HL-60 (cell line): ENCODE results near the gene WNT5A.

Experiments used
- DNase-seq, 2 experiments: peaks; one replicate each; pipeline ENCODE4 v3.0.0-alpha.2; 2010 to 2020; ENCODE audit warnings: low read depth in 1 of 2, low spot score in 1 of 2
- H3K27ac ChIP-seq: fragments of 250-450 bp; sonication (Bioruptor Pico); replicated peaks from 2 replicates; pipeline ENCODE4 v1.5.1; 2020; ENCODE audit warnings: mild to moderate bottlenecking, moderate library complexity
- H3K27me3 ChIP-seq: fragments of 250-450 bp; sonication (Bioruptor Pico); 2 replicates; pipeline ENCODE4 v1.5.1; 2021; ENCODE audit warnings: mild to moderate bottlenecking, moderate library complexity; ENCODE audit not compliant: insufficient read depth, poor library complexity, severe bottlenecking
- H3K4me3 ChIP-seq: replicated peaks from 2 replicates; pipeline ENCODE4 v1.5.1; 2011; ENCODE audit warnings: mild to moderate bottlenecking, control low read depth, low read length; ENCODE audit not compliant: insufficient read depth
- CTCF ChIP-seq: IDR thresholded peaks from one replicate; pipeline ENCODE4 v1.5.1; 2011; ENCODE audit warnings: low read length, control low read depth, inconsistent platforms; ENCODE audit not compliant: insufficient read depth
- GABPA ChIP-seq: IDR thresholded peaks from 2 replicates; pipeline ENCODE4 v1.6.1; 2012; ENCODE audit warnings: low read depth
- POLR2AphosphoS5 ChIP-seq: IDR thresholded peaks from 2 replicates; pipeline ENCODE4 v1.6.1; 2012; ENCODE audit warnings: low read depth
- REST ChIP-seq: IDR thresholded peaks from 2 replicates; pipeline ENCODE4 v1.6.1; 2012; ENCODE audit warnings: low read depth; ENCODE audit not compliant: insufficient replicate concordance
- SPI1 ChIP-seq: IDR thresholded peaks from 2 replicates; pipeline ENCODE4 v1.6.1; 2012; ENCODE audit warnings: low read depth, mild to moderate bottlenecking, borderline replicate concordance

WNT5A gene

GRCh38 chr3:55459838-55460237 lies 27.3 kb downstream of the WNT5A start:
- no peak overlapping the region for H3K4me3 ChIP-seq
- no peak for DNase-seq
- H3K27me3 ChIP-seq: no peaks in the 10 kb centered on the region
- no peak overlapping the region for H3K27ac ChIP-seq
- TF ChIP-seq POLR2AphosphoS5 (no peak), SPI1 (no peak), REST (no peak), GABPA (no peak), CTCF (no peak)

- TF ChIP-seq REST (no peak), GABPA (no peak), SPI1 (no peak), POLR2AphosphoS5 (no peak), CTCF (no peak)
- no peaks in the 10 kb centered on the region for H3K27me3 ChIP-seq
- H3K4me3 ChIP-seq: no peak overlapping the region
- no peak overlapping the region for H3K27ac ChIP-seq
- no peak for DNase-seq
Measured at GRCh38 chr3:55458181-55458790, 28.8 kb downstream of the WNT5A start.

- H3K27ac ChIP-seq: no peak overlapping the region
- H3K4me3 ChIP-seq: no peak overlapping the region
- TF ChIP-seq GABPA (no peak), REST (no peak), CTCF (no peak), POLR2AphosphoS5 (no peak), SPI1 (no peak)
- DNase-seq: no peak
- H3K27me3 ChIP-seq: no peaks in the 10 kb centered on the region
Measured at GRCh38 chr3:55455915-55456314, 31.2 kb downstream of the WNT5A start.
